Neural cell (in vitro differentiated cells): Measurements from ENCODE around the gene FNDC3B.

Experiments used
- EP300 ChIP-seq: fragments of 450-650 bp; conservative IDR thresholded peaks from 2 replicates; pipeline ENCODE4 v1.6.1; 2014; ENCODE audit warnings: antibody characterized with exemption, mild to moderate bottlenecking, moderate library complexity; ENCODE audit not compliant: poor library complexity, severe bottlenecking
- EZH2 ChIP-seq: fragments of 200-600, 300-800 bp; shearing (Covaris generic), sonication (generic); IDR thresholded peaks from 2 replicates; pipeline ENCODE4 v1.6.1; 2014; ENCODE audit warnings: antibody characterized with exemption, low read length, borderline replicate concordance, mild to moderate bottlenecking; ENCODE audit not compliant: insufficient read depth, poor library complexity, severe bottlenecking
- MXI1 ChIP-seq: fragments of 450-650 bp; conservative IDR thresholded peaks from 2 replicates; pipeline ENCODE4 v1.6.1; 2014; ENCODE audit warnings: antibody characterized with exemption, mild to moderate bottlenecking; ENCODE audit not compliant: poor library complexity, severe bottlenecking
- POLR2AphosphoS5 ChIP-seq: IDR thresholded peaks from 2 replicates; pipeline ENCODE4 v1.6.1; 2012
- RAD21 ChIP-seq: fragments of 450-650 bp; conservative IDR thresholded peaks from 2 replicates; pipeline ENCODE4 v1.6.1; 2014; ENCODE audit warnings: antibody characterized with exemption, mild to moderate bottlenecking, moderate library complexity
- SMC3 ChIP-seq: fragments of 450-650 bp; conservative IDR thresholded peaks from 2 replicates; pipeline ENCODE4 v1.6.1; 2014; ENCODE audit warnings: antibody characterized with exemption, mild to moderate bottlenecking, moderate library complexity; ENCODE audit not compliant: poor library complexity
- TAF1 ChIP-seq: IDR thresholded peaks from 2 replicates; pipeline ENCODE4 v1.6.1; 2012; ENCODE audit warnings: low read depth
- TF ChIP-seq, protein P1 (sequence below): fragments of 450-650 bp; IDR thresholded peaks from 2 replicates; pipeline ENCODE4 v1.5.1; 2014; ENCODE audit warnings: antibody characterized with exemption, mild to moderate bottlenecking, moderate library complexity; ENCODE audit not compliant: poor library complexity, severe bottlenecking
- TF ChIP-seq, protein P2 (sequence below): IDR thresholded peaks from 2 replicates; pipeline ENCODE4 v1.6.1; 2012; ENCODE audit warnings: borderline replicate concordance

DNA sequence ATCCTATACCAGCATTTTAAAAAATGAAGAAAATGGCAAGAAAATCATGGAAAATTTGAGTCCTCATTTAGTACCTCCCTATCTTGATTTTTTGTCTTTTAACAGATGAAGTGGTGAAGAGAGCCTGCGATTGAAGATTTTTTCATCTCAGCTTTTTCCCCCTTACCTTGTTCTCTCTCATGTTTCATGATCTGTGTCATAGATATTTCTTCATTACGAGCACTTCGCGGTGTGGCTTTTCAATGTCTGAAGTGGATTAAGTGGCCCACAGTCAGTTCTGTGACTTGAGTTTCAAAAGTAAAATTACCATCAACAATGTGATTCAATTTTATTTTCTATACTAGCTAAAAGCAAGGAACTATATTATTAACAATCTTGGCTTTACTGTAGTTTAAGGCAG lies 147.2 kb downstream of the FNDC3B start:
- no peak for TF ChIP-seq RAD21
- TF ChIP-seq, protein P1, sequence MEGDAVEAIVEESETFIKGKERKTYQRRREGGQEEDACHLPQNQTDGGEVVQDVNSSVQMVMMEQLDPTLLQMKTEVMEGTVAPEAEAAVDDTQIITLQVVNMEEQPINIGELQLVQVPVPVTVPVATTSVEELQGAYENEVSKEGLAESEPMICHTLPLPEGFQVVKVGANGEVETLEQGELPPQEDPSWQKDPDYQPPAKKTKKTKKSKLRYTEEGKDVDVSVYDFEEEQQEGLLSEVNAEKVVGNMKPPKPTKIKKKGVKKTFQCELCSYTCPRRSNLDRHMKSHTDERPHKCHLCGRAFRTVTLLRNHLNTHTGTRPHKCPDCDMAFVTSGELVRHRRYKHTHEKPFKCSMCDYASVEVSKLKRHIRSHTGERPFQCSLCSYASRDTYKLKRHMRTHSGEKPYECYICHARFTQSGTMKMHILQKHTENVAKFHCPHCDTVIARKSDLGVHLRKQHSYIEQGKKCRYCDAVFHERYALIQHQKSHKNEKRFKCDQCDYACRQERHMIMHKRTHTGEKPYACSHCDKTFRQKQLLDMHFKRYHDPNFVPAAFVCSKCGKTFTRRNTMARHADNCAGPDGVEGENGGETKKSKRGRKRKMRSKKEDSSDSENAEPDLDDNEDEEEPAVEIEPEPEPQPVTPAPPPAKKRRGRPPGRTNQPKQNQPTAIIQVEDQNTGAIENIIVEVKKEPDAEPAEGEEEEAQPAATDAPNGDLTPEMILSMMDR = no peak
- TF ChIP-seq SMC3 = no peak
- TF ChIP-seq EP300 = no peak
- TF ChIP-seq, protein P2, sequence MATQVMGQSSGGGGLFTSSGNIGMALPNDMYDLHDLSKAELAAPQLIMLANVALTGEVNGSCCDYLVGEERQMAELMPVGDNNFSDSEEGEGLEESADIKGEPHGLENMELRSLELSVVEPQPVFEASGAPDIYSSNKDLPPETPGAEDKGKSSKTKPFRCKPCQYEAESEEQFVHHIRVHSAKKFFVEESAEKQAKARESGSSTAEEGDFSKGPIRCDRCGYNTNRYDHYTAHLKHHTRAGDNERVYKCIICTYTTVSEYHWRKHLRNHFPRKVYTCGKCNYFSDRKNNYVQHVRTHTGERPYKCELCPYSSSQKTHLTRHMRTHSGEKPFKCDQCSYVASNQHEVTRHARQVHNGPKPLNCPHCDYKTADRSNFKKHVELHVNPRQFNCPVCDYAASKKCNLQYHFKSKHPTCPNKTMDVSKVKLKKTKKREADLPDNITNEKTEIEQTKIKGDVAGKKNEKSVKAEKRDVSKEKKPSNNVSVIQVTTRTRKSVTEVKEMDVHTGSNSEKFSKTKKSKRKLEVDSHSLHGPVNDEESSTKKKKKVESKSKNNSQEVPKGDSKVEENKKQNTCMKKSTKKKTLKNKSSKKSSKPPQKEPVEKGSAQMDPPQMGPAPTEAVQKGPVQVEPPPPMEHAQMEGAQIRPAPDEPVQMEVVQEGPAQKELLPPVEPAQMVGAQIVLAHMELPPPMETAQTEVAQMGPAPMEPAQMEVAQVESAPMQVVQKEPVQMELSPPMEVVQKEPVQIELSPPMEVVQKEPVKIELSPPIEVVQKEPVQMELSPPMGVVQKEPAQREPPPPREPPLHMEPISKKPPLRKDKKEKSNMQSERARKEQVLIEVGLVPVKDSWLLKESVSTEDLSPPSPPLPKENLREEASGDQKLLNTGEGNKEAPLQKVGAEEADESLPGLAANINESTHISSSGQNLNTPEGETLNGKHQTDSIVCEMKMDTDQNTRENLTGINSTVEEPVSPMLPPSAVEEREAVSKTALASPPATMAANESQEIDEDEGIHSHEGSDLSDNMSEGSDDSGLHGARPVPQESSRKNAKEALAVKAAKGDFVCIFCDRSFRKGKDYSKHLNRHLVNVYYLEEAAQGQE = no peak
- TF ChIP-seq TAF1 = no peak
- no peak for TF ChIP-seq MXI1
- no peak for TF ChIP-seq EZH2
- TF ChIP-seq POLR2AphosphoS5 = no peak
